Upper lobe of left lung (tissue), 6 donors: Measurements from ENCODE around the gene PREB. TPM values are rescaled to one million over a fixed set of nuclear protein-coding genes. Genes with fewer than 3 reads are reported as not detected.
A peak's percentile ranks its signal among the peaks of the same experiment; 100 is the strongest.
"Not testable (repeated sequence)": the region's sequence is repeated elsewhere in the genome, so short reads cannot be mapped to it uniquely, and the experiment has no call there.

Source experiments
- ATAC-seq, 2 donors: fragments of 200-7000 bp; cut with Tn5 transposase; one replicate each; pipeline ENCODE4 v1.9.1; 2022; ENCODE audit warnings: mild to moderate bottlenecking in 2 of 2, moderate library complexity in 2 of 2; ENCODE audit not compliant: low FRiP score in 2 of 2
- DNase-seq, 2 donors: peaks; one replicate each; pipeline ENCODE4 v3.0.0-alpha.2; 2019 to 2020
- H3K27ac ChIP-seq, 4 donors: fragments of 200-600 bp; sonication (generic); one replicate each; pipeline ENCODE4 v1.5.1; 2016 to 2019
- H3K27me3 ChIP-seq, 4 donors: fragments of 200-600 bp; sonication (generic); one replicate each; pipeline ENCODE4 v1.5.1; 2017 to 2019
- H3K36me3 ChIP-seq, 4 donors: fragments of 200-600 bp; sonication (generic); one replicate each; pipeline ENCODE4 v1.5.1; 2016 to 2019
- H3K4me1 ChIP-seq, 4 donors: fragments of 200-600 bp; sonication (generic); one replicate each; pipeline ENCODE4 v1.5.1; 2018 to 2019
- H3K4me3 ChIP-seq, 4 donors: fragments of 200-600 bp; sonication (generic); one replicate each; pipeline ENCODE4 v1.5.1; 2017 to 2019; ENCODE audit warnings: mild to moderate bottlenecking in 2 of 4, moderate library complexity in 1 of 4
- H3K9me3 ChIP-seq, 4 donors: fragments of 200-600 bp; sonication (generic); one replicate each; pipeline ENCODE4 v1.5.1; 2018 to 2019
- CTCF ChIP-seq, 6 experiments: fragments of 450-650 bp in 4 of 6; fragments of 200-600 bp in 2 of 6; sonication (generic) in 2 of 6; IDR thresholded peaks; one replicate each; pipeline ENCODE4 v1.5.1; 2016 to 2019; ENCODE audit warnings: antibody characterized with exemption in 6 of 6
- EP300 ChIP-seq, 4 donors: sonication (generic); formaldehyde crosslinking; IDR thresholded peaks; one replicate each; pipeline ENCODE4 v1.5.1; 2017; ENCODE audit warnings: antibody characterized with exemption in 4 of 4, control low read depth in 2 of 4
- POLR2A ChIP-seq, 4 donors: fragments of 450-650 bp; IDR thresholded peaks; one replicate each; pipeline ENCODE4 v1.5.1; 2016 to 2017; ENCODE audit warnings: antibody characterized with exemption in 4 of 4, mild to moderate bottlenecking in 2 of 4
- POLR2AphosphoS5 ChIP-seq, 2 donors: sonication (generic); formaldehyde crosslinking; IDR thresholded peaks; one replicate each; pipeline ENCODE4 v1.5.1; 2017; ENCODE audit warnings: antibody characterized with exemption in 2 of 2
- WGBS, 2 donors: methylation state at CpG; one replicate each; pipeline ENCODE4 v1.1.5; 2017 to 2018; 5-methylcytosine and 5-hydroxymethylcytosine counted together
- total RNA-seq, 6 donors: library from RNA; depleted of rRNA in 4 of 6; stranded (reverse); fragments of >200 nt in 4 of 6; gene quantifications; one replicate each; pipeline versions ENCODE4 v1.1.0 to v1.2.1, GENCODE V29; 2016 to 2021
- donor health status: DM: no; HTN: no; CAD: no; lungs with moderate emphysema.
- donor health status: DM: no; HTN: yes; CAD: no; lungs with severe emphysema.

Gene PREB
- total RNA-seq, 6 donors from 2014 or later = 45.7 to 102 (median 66.0) TPM

GRCh38 chr2:27178469-27178868, 44.0 kb upstream of the PREB start:
- no peak overlapping the region for H3K27ac ChIP-seq
- H3K4me3 ChIP-seq = no peak overlapping the region
- ATAC-seq (no peak), DNase-seq (no peak)
- H3K27me3 ChIP-seq = no peaks in the 10 kb centered on the region
- WGBS, 2 donors = 83 to 89% methylated on average over 3 of the region's 3 CpGs
- peaks cover 0 to 8% (median 0%) of the 10 kb centered on the region in 4 donors for H3K4me1 ChIP-seq
- no peaks in the 10 kb centered on the region for H3K36me3 ChIP-seq
- H3K9me3 ChIP-seq = no peaks in the 10 kb centered on the region
- TF ChIP-seq CTCF (IDR thresholded peaks at IDR 0.05) = no peak
- no peak for TF ChIP-seq EP300 (IDR thresholded peaks at IDR 0.05)
- TF ChIP-seq POLR2AphosphoS5 (IDR thresholded peaks at IDR 0.05) = no peak
- TF ChIP-seq POLR2A (IDR thresholded peaks at IDR 0.05) = no peak

- H3K4me1 ChIP-seq = peaks cover 0 to 8% (median 0%) of the 10 kb centered on the region in 4 donors
- no peak overlapping the region for H3K27ac ChIP-seq
- 76 to 80% methylated on average over 15 of the region's 15 CpGs for WGBS, 2 donors
- no peaks in the 10 kb centered on the region for H3K36me3 ChIP-seq
- H3K4me3 ChIP-seq = no peak overlapping the region
- ATAC-seq (no peak), DNase-seq (no peak)
- no peaks in the 10 kb centered on the region for H3K27me3 ChIP-seq
- no peaks in the 10 kb centered on the region for H3K9me3 ChIP-seq
- no peak for TF ChIP-seq POLR2AphosphoS5 (IDR thresholded peaks at IDR 0.05)
- TF ChIP-seq POLR2A (IDR thresholded peaks at IDR 0.05) = no peak
- TF ChIP-seq CTCF (IDR thresholded peaks at IDR 0.05) = no peak
- no peak for TF ChIP-seq EP300 (IDR thresholded peaks at IDR 0.05)
Observed at GRCh38 chr2:27177441-27178351, 43.3 kb upstream of the PREB start.

GRCh38 chr2:27175781-27176180, 41.3 kb upstream of the PREB start:
- WGBS, 2 donors = 87 to 89% methylated on average over 4 of the region's 4 CpGs
- not testable (repeated sequence) for ATAC-seq, H3K27ac ChIP-seq

GRCh38 chr2:27175330-27175729, 40.9 kb upstream of the PREB start:
- Histone ChIP-seq H3K27ac (no peak overlapping the region), H3K27me3 (no peaks in the 10 kb centered on the region), H3K4me3 (no peak overlapping the region), H3K4me1 (peaks cover 0 to 9% (median 2%) of the 10 kb centered on the region in 4 donors), H3K36me3 (no peaks in the 10 kb centered on the region), H3K9me3 (no peaks in the 10 kb centered on the region)
- 43 to 46% methylated on average over 8 of the region's 8 CpGs for WGBS, 2 donors
- ATAC-seq = no peak
- TF ChIP-seq POLR2AphosphoS5 (IDR thresholded peaks at IDR 0.05) (no peak), CTCF (IDR thresholded peaks at IDR 0.05) (no peak), POLR2A (IDR thresholded peaks at IDR 0.05) (no peak), EP300 (IDR thresholded peaks at IDR 0.05) (no peak)
- DNase-seq = peak in 1 of 2 donors; percentile 70

More at GRCh38 chr2:27175781-27176180, 41.3 kb upstream of the PREB start:
- not testable (repeated sequence) for H3K9me3 ChIP-seq, H3K27me3 ChIP-seq, H3K4me3 ChIP-seq, H3K36me3 ChIP-seq, DNase-seq, H3K4me1 ChIP-seq

- no peak for TF ChIP-seq EP300 (IDR thresholded peaks at IDR 0.05)
- no peak for TF ChIP-seq POLR2A (IDR thresholded peaks at IDR 0.05)
- no peak for TF ChIP-seq POLR2AphosphoS5 (IDR thresholded peaks at IDR 0.05)
- TF ChIP-seq CTCF (IDR thresholded peaks at IDR 0.05) = no peak
- 71 to 77% methylated on average over 6 of the region's 6 CpGs for WGBS, 2 donors
- no peak for ATAC-seq
Observed at GRCh38 chr2:27174638-27175037, 40.2 kb upstream of the PREB start.

More at GRCh38 chr2:27174638-27175037, 40.2 kb upstream of the PREB start:
- Histone ChIP-seq H3K27ac (no peak overlapping the region), H3K9me3 (no peaks in the 10 kb centered on the region), H3K4me3 (no peak overlapping the region), H3K36me3 (no peaks in the 10 kb centered on the region), H3K27me3 (no peaks in the 10 kb centered on the region), H3K4me1 (peaks cover 0 to 14% (median 8%) of the 10 kb centered on the region in 4 donors)
- no peak for DNase-seq
